Measurements from ENCODE around the gene ZNF91. TPM values are rescaled to one million over a fixed set of nuclear protein-coding genes. Genes with fewer than 3 reads are reported as not detected.
"Not testable (repeated sequence)": the region's sequence is repeated elsewhere in the genome, so short reads cannot be mapped to it uniquely, and the experiment has no call there.

The ZNF91 gene
- total RNA-seq, 2 experiments from 2014 or later, result 43.5 to 46.2 TPM

DNA sequence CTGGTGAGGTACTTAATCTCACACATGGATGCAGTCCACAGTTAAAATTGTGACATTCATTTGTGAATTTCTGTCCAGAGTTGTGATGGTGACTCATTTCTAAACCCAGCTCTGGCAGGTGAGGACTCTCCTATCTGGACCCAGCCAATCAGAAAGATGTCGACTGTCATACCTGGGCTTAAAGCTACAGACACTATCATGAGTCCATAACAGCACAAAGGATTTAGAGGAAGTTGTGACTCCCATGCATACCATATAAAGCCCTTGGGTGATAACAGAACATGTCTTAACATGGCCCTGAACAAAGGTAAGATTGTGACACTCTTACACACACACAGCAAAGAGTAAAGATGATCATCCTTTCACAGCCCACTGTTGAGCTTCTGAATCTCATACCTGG lies 85.3 kb downstream of the ZNF91 start:
- no peak for DNase-seq
- no peaks in the 10 kb centered on the region for H3K36me3 Mint-ChIP-seq (ENCODE audit: low read depth)
- H3K4me1 Mint-ChIP-seq, result no peaks in the 10 kb centered on the region
- H3K27me3 Mint-ChIP-seq, result no peaks in the 10 kb centered on the region
- no peak overlapping the region for H3K27ac Mint-ChIP-seq
- POLR2A ChIA-PET, result no interaction called here
- H3K9me3 Mint-ChIP-seq, result peaks cover 32% of the 10 kb centered on the region
- CTCF ChIA-PET, result no interaction called here
- H3K4me3 Mint-ChIP-seq, result no peak overlapping the region

- H3K27ac Mint-ChIP-seq, result no peak overlapping the region
- ChIA-PET CTCF (no interaction called here), POLR2A (no interaction called here)
- H3K4me1 Mint-ChIP-seq, result no peaks in the 10 kb centered on the region
- no peak for DNase-seq
- no peaks in the 10 kb centered on the region for H3K27me3 Mint-ChIP-seq
- H3K36me3 Mint-ChIP-seq (ENCODE audit: low read depth), result no peaks in the 10 kb centered on the region
- no peak overlapping the region for H3K4me3 Mint-ChIP-seq
- peaks cover 34% of the 10 kb centered on the region for H3K9me3 Mint-ChIP-seq
Observed at GRCh38 chr19:23305555-23305954, 89.7 kb downstream of the ZNF91 start.

DNA sequence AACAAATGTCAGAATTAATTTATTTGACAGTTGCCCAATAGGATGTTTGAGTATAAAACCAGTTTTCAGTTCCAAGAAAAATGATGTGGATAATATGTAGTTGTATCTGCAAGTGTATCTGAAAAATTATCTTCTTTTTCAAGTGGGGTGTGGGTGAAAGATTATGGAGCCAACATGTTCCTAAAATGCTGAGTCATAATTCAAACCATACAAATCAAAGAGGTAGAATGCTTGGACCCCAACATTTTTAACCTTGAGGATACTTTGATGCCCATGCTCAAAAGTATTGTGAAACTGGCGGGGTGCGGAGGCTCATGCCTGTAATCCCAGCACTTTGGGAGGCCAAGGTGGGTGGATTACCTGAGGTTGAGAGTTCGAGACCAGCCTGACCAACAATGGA lies 91.0 kb downstream of the ZNF91 start:
- no peaks in the 10 kb centered on the region for H3K27me3 Mint-ChIP-seq
- CTCF ChIA-PET, result no interaction called here

DNA sequence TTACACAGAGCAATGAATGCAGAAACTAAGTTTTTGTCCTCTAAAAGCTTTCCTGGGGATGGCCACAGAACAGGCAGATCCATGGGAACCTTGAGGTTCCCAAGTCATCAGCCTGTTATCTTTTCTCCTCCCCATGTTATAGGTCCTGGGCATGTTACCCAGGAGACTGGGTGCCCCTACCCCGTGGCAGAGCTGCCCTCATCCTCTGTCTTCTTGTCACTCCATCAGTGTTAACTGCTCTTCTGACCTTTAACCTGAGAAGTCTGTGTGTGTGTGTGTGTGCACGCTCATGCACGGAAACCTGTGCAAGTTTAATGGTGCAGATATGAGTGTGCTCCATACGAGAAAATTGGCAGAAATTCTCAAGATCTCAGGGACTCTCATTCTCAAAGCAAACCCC lies 101.1 kb downstream of the ZNF91 start:
- Mint-ChIP-seq H3K36me3 (ENCODE audit: low read depth) (no peaks in the 10 kb centered on the region), H3K27me3 (no peaks in the 10 kb centered on the region), H3K4me3 (no peak overlapping the region), H3K9me3 (peaks cover 27% of the 10 kb centered on the region), H3K4me1 (no peaks in the 10 kb centered on the region), H3K27ac (no peak overlapping the region)
- ChIA-PET POLR2A (no interaction called here), CTCF (no interaction called here)
- no peak for DNase-seq

More for the DNA sequence above, 91.0 kb downstream of the ZNF91 start:
- Mint-ChIP-seq H3K9me3 (peaks cover 42% of the 10 kb centered on the region), H3K4me1 (no peaks in the 10 kb centered on the region), H3K4me3 (no peak overlapping the region), H3K27ac (no peak overlapping the region), H3K36me3 (ENCODE audit: low read depth) (no peaks in the 10 kb centered on the region)
- no peak for DNase-seq
- POLR2A ChIA-PET, result no interaction called here

GRCh38 chr19:23289966-23290365 lies 105.3 kb downstream of the ZNF91 start:
- peaks cover 25% of the 10 kb centered on the region for H3K9me3 Mint-ChIP-seq
- CTCF ChIA-PET; H3K27me3 Mint-ChIP-seq; H3K27ac Mint-ChIP-seq; H3K36me3 Mint-ChIP-seq (ENCODE audit: low read depth); POLR2A ChIA-PET; H3K4me1 Mint-ChIP-seq; DNase-seq; H3K4me3 Mint-ChIP-seq: not testable (repeated sequence)

Other genes with a start within 250 kb of the ZNF91 start
- gene ZNF724, start 145.1 kb downstream of the ZNF91 start, total RNA-seq, result 10 to 100 TPM; 10.5 to 10.9 TPM